IPS-11a (cell line): ENCODE data around the gene GARIN5A.

Experiments
- H3K4me3 ChIP-seq: one replicate; pipeline ENCODE4 v1.5.1; 2013; ENCODE audit warnings: low read depth, low read length, control low read depth

The GARIN5A gene

GRCh38 chr19:50509366-50509765 lies 32.7 kb upstream of the GARIN5A start:
- H3K4me3 ChIP-seq: no peak overlapping the region

GRCh38 chr19:50508843-50509190 lies 32.2 kb upstream of the GARIN5A start:
- no peak overlapping the region for H3K4me3 ChIP-seq

- H3K4me3 ChIP-seq: no peak overlapping the region
Measured at GRCh38 chr19:50507376-50507775, 30.7 kb upstream of the GARIN5A start.

- no peak overlapping the region for H3K4me3 ChIP-seq
Measured at GRCh38 chr19:50506700-50507099, 30.1 kb upstream of the GARIN5A start.

GRCh38 chr19:50505856-50506611 lies 29.4 kb upstream of the GARIN5A start:
- no peak overlapping the region for H3K4me3 ChIP-seq

GRCh38 chr19:50501568-50502475 lies 25.2 kb upstream of the GARIN5A start:
- no peak overlapping the region for H3K4me3 ChIP-seq

GRCh38 chr19:50501186-50501567 lies 24.5 kb upstream of the GARIN5A start:
- no peak overlapping the region for H3K4me3 ChIP-seq

GRCh38 chr19:50500753-50501151 lies 24.1 kb upstream of the GARIN5A start:
- H3K4me3 ChIP-seq: no peak overlapping the region

- no peak overlapping the region for H3K4me3 ChIP-seq
Measured at GRCh38 chr19:50500060-50500752, 23.6 kb upstream of the GARIN5A start.

GRCh38 chr19:50498219-50499056 lies 21.8 kb upstream of the GARIN5A start:
- H3K4me3 ChIP-seq: no peak overlapping the region

- no peak overlapping the region for H3K4me3 ChIP-seq
Measured at GRCh38 chr19:50497022-50497405, 20.4 kb upstream of the GARIN5A start.

GRCh38 chr19:50496189-50497021 lies 19.8 kb upstream of the GARIN5A start:
- H3K4me3 ChIP-seq: no peak overlapping the region

- H3K4me3 ChIP-seq: no peak overlapping the region
Measured at GRCh38 chr19:50495020-50495531, 18.4 kb upstream of the GARIN5A start.

GRCh38 chr19:50494186-50495019 lies 17.8 kb upstream of the GARIN5A start:
- no peak overlapping the region for H3K4me3 ChIP-seq

GRCh38 chr19:50493171-50493570 lies 16.5 kb upstream of the GARIN5A start:
- no peak overlapping the region for H3K4me3 ChIP-seq

- no peak overlapping the region for H3K4me3 ChIP-seq
Measured at GRCh38 chr19:50492303-50493052, 15.8 kb upstream of the GARIN5A start.

GRCh38 chr19:50490991-50491472 lies 14.4 kb upstream of the GARIN5A start:
- no peak overlapping the region for H3K4me3 ChIP-seq

- no peak overlapping the region for H3K4me3 ChIP-seq
Measured at GRCh38 chr19:50490411-50490811, 13.8 kb upstream of the GARIN5A start.
